HG03045 (cell line): ENCODE results near the gene MYL5.
"Not testable (repeated sequence)": the region's sequence is repeated elsewhere in the genome, so short reads cannot be mapped to it uniquely, and the experiment has no call there.

Source experiments
- ATAC-seq: cut with Tn5 transposase; IDR thresholded peaks from one replicate; pipeline ENCODE4 v1.9.1; 2021; ENCODE audit warnings: mild to moderate bottlenecking, moderate library complexity; ENCODE audit not compliant: unreplicated experiment

The MYL5 gene

GRCh38 chr4:635851-636627, 38.3 kb upstream of the MYL5 start:
- no peak for ATAC-seq

GRCh38 chr4:636628-637159, 37.6 kb upstream of the MYL5 start:
- ATAC-seq: no peak

- ATAC-seq: no peak
Observed at GRCh38 chr4:637536-638280, 36.6 kb upstream of the MYL5 start.

- not testable (repeated sequence) for ATAC-seq
Observed at GRCh38 chr4:642366-642765, 32.0 kb upstream of the MYL5 start.

- no peak for ATAC-seq
Observed at GRCh38 chr4:646460-646859, 27.9 kb upstream of the MYL5 start.

GRCh38 chr4:647481-647880, 26.9 kb upstream of the MYL5 start:
- no peak for ATAC-seq

- no peak for ATAC-seq
Observed at GRCh38 chr4:648579-649292, 25.6 kb upstream of the MYL5 start.

- ATAC-seq: no peak
Observed at GRCh38 chr4:649293-649625, 25.1 kb upstream of the MYL5 start.

GRCh38 chr4:649751-650310, 24.5 kb upstream of the MYL5 start:
- no peak for ATAC-seq

- ATAC-seq: no peak
Observed at GRCh38 chr4:650461-650860, 23.9 kb upstream of the MYL5 start.

GRCh38 chr4:650951-651883, 23.1 kb upstream of the MYL5 start:
- no peak for ATAC-seq

- no peak for ATAC-seq
Observed at GRCh38 chr4:651884-652642, 22.3 kb upstream of the MYL5 start.

GRCh38 chr4:653080-653821, 21.1 kb upstream of the MYL5 start:
- ATAC-seq: no peak

GRCh38 chr4:653831-654502, 20.4 kb upstream of the MYL5 start:
- no peak for ATAC-seq

- ATAC-seq: no peak
Observed at GRCh38 chr4:654503-654845, 19.9 kb upstream of the MYL5 start.

- ATAC-seq: no peak
Observed at GRCh38 chr4:654871-655463, 19.4 kb upstream of the MYL5 start.

- ATAC-seq: no peak
Observed at GRCh38 chr4:655464-656151, 18.7 kb upstream of the MYL5 start.
